ENCODE results near the gene PTPRE. TPM values are rescaled to one million over a fixed set of nuclear protein-coding genes. Genes with fewer than 3 reads are reported as not detected.

PTPRE gene
- total RNA-seq, 1 experiment from 2014 or later: 0.70 TPM

- H3K4me3 Mint-ChIP-seq: no peak overlapping the region
- peaks cover 2% of the 10 kb centered on the region for H3K27me3 Mint-ChIP-seq (ENCODE audit: low read depth)
- TF ChIP-seq CTCF (conservative IDR thresholded peaks at IDR 0.05): no peak
- Histone ChIP-seq H3K14ac (ENCODE audit: insufficient read depth, low read length) (no peak overlapping the region; the same call in 1 of the 2 replicates), H2BK15ac (ENCODE audit: low read depth, low read length) (no peak overlapping the region), H3K4me1 (ENCODE audit: insufficient read depth, low read length) (peaks cover 10% of the 10 kb centered on the region), H3K4me2 (ENCODE audit: insufficient read depth, insufficient read length, low read length) (no peak overlapping the region), H2BK12ac (ENCODE audit: insufficient read length, low read depth, low read length) (no peak overlapping the region), H3K27ac (ENCODE audit: insufficient read length, low read depth, low read length) (no peak overlapping the region), H3T11ph (ENCODE audit: low read length) (no peak overlapping the region), H3K79me1 (ENCODE audit: insufficient read depth, low read depth, low read length, poor library complexity, severe bottlenecking) (no peaks in the 10 kb centered on the region), H3K18ac (ENCODE audit: insufficient read length, low read depth, low read length) (no peak overlapping the region), H2BK20ac (ENCODE audit: low read depth, low read length, poor library complexity, severe bottlenecking) (no peak overlapping the region), H2BK120ac (ENCODE audit: low read depth, low read length, poor library complexity, severe bottlenecking) (no peak overlapping the region), H3K27me3 (ENCODE audit: insufficient read depth, low read length) (no peaks in the 10 kb centered on the region), H3K23me2 (ENCODE audit: insufficient read length, low read depth, low read length, poor library complexity, severe bottlenecking) (no peaks in the 10 kb centered on the region), H3K9ac (ENCODE audit: extremely low read depth, insufficient read length, low read length) (no peak overlapping the region), H3K9me3 (ENCODE audit: control insufficient read depth, low read depth, low read length) (no peaks in the 10 kb centered on the region), H3K56ac (ENCODE audit: insufficient read length, low read depth, low read length) (no peak overlapping the region), H3K23ac (ENCODE audit: insufficient read length, low read depth, low read length) (no peak overlapping the region), H4K20me1 (ENCODE audit: control insufficient read depth, insufficient read depth, insufficient read length) (no peaks in the 10 kb centered on the region), H2BK5ac (ENCODE audit: insufficient read length, low read length) (no peak overlapping the region), H2AFZ (ENCODE audit: low read length) (no peak overlapping the region), H2AK5ac (ENCODE audit: insufficient read length, low read length) (no peak overlapping the region), H3K4ac (ENCODE audit: low read depth, low read length) (no peak overlapping the region), H4K8ac (replicated peaks; ENCODE audit: insufficient read length, low read depth, low read length) (no peak overlapping the region), H3K79me2 (ENCODE audit: insufficient read depth, low read length) (no peaks in the 10 kb centered on the region), H4K91ac (ENCODE audit: insufficient read length, low read depth, low read length) (no peak overlapping the region), H4K5ac (ENCODE audit: insufficient read length, low read depth, low read length) (no peak overlapping the region)
- DNase-seq: peak; percentile 19
- H3K4me1 Mint-ChIP-seq: peaks cover 24 to 26% of the 10 kb centered on the region in 2 experiments
- WGBS (ENCODE audit: extremely low coverage, insufficient read length, low lambda C conversion rate): no CpG with 5 or more reads among the region's 13 CpGs
- H3K36me3 Mint-ChIP-seq (ENCODE audit: insufficient read depth in 1 of 3, low read depth in 3 of 3): no peaks in the 10 kb centered on the region
- H3K9me3 Mint-ChIP-seq: no peaks in the 10 kb centered on the region
- H3K27ac Mint-ChIP-seq: no peak overlapping the region
Observed at GRCh38 chr10:128080231-128080630, 173.3 kb downstream of the PTPRE start.

All from H9 (cell line).